MV-4-11 (cell line): ENCODE measurements around the gene TMCC3.
"Not testable (repeated sequence)": the region's sequence is repeated elsewhere in the genome, so short reads cannot be mapped to it uniquely, and the experiment has no call there.

Experiments
- DNase-seq: peaks from one replicate; lab custom pipeline; 2025; lab: John Stamatoyannopoulos, UW

TMCC3 gene

DNA sequence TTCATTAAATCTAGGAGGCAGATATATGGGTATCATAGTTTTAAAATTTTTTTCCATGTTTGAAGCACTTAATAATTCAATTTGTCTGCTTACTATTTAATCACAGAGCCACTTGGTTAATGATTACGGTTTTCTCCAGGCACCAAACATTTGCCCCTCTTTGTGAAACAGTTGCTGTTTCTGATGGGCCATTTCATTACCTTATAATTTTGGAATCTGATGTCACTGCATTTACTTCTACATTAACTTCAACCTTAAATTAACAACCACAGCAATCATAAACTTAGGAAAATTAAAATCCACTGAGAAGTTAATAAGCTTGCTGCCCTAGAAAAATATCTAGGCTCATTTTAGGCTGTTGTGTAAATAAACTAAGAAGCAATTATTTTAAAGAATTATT lies 17.0 kb downstream of the TMCC3 start:
- no peak for DNase-seq

DNA sequence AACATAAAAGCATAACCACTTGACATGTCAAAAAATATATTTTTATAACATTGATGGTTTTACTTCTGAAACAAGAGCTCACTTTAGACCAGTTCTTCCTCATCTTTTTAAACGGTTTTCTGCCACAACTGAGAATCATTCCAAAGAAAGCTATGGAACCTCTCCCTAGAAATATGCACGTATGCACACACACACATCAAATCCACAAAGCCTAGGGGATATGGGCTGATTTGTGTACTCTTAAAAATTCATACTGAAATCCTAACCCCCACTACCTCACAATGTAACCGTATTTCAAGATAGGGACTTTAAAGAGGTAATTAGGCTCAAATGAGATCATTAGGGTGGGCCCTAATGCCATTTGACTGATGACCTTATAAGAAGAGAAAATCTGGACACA lies 19.3 kb downstream of the TMCC3 start:
- no peak for DNase-seq

GRCh38 chr12:94628819-94629472 lies 21.4 kb downstream of the TMCC3 start:
- no peak for DNase-seq

- no peak for DNase-seq
These were observed 22.0 kb downstream of the TMCC3 start for GRCh38 chr12:94628369-94628768.

- DNase-seq = no peak
These were observed 24.8 kb downstream of the TMCC3 start for GRCh38 chr12:94625531-94625930.

DNA sequence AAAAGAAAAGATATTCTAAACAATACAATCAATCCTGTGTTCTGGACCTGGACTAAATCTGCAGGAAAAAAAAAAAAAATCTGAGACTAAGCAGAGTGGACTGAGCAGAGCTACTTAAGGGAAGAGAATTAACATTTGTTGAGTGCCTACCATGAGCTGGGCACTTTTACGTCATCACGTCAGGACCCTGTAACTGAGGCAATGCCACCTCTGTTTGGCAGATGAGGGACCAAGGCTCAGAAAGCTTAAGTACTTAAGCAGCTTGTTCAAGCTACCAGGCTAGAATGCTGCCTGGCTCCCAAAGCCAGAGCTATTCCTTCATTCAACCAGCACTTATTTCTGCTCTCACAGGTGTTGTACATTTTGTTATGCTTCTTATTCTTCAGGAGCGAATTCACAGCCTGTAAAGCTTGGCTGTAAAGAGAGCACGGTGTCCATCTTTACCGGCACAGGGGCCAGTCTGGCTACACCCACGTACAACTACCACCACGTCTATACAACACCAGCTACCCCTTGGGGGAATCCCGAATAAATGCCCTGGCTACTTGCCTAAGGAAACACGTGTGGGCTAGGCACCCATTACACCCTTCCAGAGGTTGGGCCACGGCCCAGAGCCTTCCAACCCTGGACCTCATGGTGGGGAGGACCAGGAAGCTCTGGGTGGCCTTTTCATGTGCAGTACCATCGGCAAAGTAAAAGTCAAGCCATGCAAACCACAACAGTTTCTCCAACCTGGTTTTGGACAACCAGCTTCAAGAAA lies 27.0 kb downstream of the TMCC3 start:
- no peak for DNase-seq

DNA sequence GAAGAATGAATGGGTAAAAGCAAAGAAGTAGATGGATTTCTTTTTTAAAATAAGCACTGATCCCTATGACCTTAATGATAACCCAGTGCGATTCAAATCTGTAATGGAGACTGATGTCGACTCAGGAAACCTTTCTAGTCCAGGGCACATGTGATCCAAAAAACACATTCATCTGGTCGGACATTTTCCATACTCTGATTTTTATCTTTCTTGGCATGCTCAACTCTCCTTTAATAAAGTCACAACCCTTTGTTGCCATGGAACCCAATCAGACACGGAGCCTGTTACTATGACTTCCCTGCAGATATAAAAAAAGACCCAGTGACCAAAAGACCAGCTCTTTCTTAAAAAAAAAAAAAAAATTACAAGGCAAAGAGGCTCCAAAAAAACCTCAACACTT lies 27.9 kb downstream of the TMCC3 start:
- DNase-seq = no peak

GRCh38 chr12:94621662-94622359 lies 28.5 kb downstream of the TMCC3 start:
- DNase-seq = no peak

DNA sequence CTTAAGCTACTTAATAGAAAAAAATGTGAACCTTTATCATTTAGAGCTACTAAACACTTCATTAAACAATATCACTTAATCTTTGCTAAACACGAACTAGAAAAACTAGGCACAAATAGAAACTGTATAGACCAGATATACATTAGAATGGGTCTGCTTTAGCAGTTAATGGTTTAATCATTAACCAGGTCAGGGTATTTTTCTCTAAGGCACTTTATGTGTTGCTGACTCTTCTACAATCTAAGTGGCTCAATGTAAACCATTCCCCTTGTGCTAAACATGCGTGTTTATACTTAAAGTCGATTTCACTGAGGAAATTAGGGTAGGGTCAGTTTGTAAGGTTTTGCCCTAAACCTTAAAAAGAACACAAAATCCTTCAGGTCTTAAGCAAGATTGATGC lies 29.7 kb downstream of the TMCC3 start:
- DNase-seq = no peak

GRCh38 chr12:94618995-94619695 lies 31.2 kb downstream of the TMCC3 start:
- DNase-seq = no peak

GRCh38 chr12:94617101-94617500 lies 33.3 kb downstream of the TMCC3 start:
- DNase-seq = no peak

DNA sequence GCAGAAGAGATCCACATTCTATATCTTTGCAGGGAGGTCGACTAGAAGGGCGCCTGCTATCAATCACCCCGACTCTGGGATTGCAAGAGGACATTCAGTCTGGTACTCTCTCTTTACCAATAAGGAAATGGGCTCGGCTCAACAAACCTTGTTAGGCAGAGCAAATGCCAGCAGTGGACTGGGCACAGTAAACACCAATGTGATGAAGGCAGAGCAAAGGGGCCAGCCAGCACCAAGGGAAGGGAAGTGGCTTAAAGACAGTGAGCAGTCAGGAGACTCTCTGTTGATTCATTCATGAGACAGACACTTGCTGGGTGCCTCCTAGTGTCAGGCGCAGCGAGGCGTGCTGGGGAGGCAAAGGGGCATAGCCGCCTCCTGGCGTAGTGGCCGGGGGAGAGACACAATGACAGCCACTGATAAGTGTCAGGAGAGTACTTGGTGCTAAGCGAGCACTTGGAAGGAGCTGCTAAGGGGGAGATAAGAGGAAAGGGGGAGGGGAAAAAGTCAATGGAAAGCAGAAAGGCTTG lies 34.1 kb downstream of the TMCC3 start:
- no peak for DNase-seq

DNA sequence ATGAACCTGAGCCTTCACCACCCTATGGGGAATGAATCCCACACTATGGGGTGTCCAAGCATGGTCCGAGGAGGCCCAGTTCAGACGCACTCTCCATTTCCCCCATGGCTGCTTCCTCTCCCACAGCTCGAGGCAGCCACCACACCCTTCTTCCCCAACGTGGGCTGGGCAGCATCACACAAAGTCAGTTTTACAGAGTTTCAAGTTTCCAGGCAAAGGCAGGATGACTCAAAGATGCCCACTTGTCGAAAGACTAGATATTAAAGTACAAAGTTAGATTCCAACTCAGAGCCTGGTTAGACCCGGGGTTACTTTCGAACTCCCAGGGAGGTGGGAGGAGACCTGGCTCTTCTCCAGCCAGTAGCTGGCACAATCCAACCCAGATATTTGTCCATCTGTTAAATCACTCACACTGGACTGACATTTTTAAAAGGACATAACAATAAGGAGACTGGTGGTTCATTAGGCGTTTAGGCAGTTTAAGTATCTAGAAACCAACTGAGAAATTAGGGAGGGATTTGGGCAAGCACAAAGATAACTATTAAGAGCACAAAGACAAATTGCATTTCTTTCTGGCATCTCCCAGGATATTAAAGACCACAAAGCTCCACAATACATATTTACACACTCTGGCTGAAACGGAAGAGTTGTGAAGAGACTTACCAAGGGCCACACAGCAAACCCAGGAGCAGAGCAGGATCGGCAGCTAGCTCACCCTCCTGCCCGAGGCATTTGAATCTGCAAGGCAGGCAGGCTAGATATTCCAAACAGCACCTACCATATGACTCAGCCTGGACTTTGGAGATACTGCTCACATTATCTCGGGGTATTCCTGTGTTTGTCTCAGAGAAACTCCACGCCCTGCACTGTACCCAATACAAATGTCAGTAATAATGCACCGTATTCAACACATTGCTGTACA lies 34.8 kb downstream of the TMCC3 start:
- no peak for DNase-seq

GRCh38 chr12:94614288-94614721 lies 36.1 kb downstream of the TMCC3 start:
- no peak for DNase-seq

- DNase-seq = no peak
These were observed 40.4 kb downstream of the TMCC3 start for GRCh38 chr12:94609917-94610443.

GRCh38 chr12:94606810-94607209 lies 43.5 kb downstream of the TMCC3 start:
- not testable (repeated sequence) for DNase-seq

DNA sequence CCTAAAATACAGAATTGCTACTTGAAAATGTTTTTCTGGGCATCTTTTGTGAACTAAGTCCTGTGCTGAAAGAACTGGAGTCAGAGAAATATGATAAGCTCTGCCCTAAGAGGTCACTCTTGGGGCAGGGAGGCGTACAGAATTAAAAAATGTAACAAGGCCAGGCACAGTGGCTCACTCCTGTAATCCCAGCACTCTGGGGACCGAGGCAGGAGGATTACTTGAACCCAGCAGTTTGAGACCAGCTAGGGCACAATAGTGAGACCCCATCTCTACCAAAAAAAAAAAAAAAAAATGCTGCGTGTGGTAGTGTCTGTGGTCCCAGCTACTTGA lies 46.0 kb downstream of the TMCC3 start:
- no peak for DNase-seq

- DNase-seq = no peak
These were observed 46.7 kb downstream of the TMCC3 start for GRCh38 chr12:94603434-94604365.

GRCh38 chr12:94602024-94602423 lies 48.3 kb downstream of the TMCC3 start:
- DNase-seq = no peak

DNA sequence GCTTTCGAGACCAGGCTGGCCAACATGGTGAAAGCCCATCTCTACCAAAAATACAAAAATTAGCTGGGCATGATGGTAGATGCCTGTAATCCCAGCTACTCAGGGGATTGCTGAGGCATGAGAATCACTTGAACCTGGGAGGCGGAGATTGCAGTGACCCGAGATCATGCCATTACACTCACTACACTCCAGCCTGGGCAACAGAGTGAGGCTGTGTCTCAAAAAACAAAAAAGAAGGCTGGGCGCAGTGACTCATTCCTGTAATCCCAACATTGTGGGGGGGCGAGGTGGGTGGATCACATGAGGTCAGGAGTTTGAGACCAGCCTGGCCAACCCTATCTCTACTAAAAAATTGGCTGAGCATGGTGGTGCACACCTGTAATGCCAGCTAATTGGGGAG lies 49.0 kb downstream of the TMCC3 start:
- not testable (repeated sequence) for DNase-seq
